HEK293 (cell line): ENCODE measurements around the gene CCR3.

Experiments used
- CTCF ChIA-PET: fragments of 350-600 bp; formaldehyde crosslinking; extraction: SDS; loops from one replicate; lab custom pipeline; 2021; ENCODE audit warnings: antibody characterized with exemption; lab: Yijun Ruan, JAX
- POLR2A ChIA-PET: fragments of 300-600 bp; formaldehyde crosslinking; extraction: SDS; loops from one replicate; lab custom pipeline; 2020; ENCODE audit warnings: antibody characterized with exemption, inconsistent platforms; lab: Yijun Ruan, JAX
- H3K27ac ChIP-seq: fragments of 200-500 bp; sonication (Bioruptor generic); 2 replicates; pipeline ENCODE4 v1.5.1; 2014; ENCODE audit warnings: low read depth, low read length, control low read depth, inconsistent platforms; ENCODE audit errors: extremely low read depth
- H3K36me3 ChIP-seq, 2 experiments: fragments of 200-500 bp in 1 of 2; sonication (Bioruptor generic) in 1 of 2; 1 replicate in 1 of 2; 2 replicates in 1 of 2; pipeline ENCODE4 v1.5.1; 2014 to 2017; ENCODE audit warnings: inconsistent platforms in 2 of 2, low read length in 2 of 2; ENCODE audit not compliant: control insufficient read depth in 2 of 2, insufficient read depth in 1 of 2
- H3K4me1 ChIP-seq: fragments of 200-500 bp; sonication (Bioruptor generic); 2 replicates; pipeline ENCODE4 v1.5.1; 2014; ENCODE audit warnings: mild to moderate bottlenecking, low read length, inconsistent platforms; ENCODE audit not compliant: control insufficient read depth, insufficient read depth
- H3K4me3 ChIP-seq: 2 replicates; pipeline ENCODE4 v1.5.1; 2011; ENCODE audit warnings: low read depth, mild to moderate bottlenecking, control low read depth, low read length, moderate library complexity
- H3K9me3 ChIP-seq: fragments of 200-500 bp; sonication (Bioruptor generic); 2 replicates; pipeline ENCODE4 v1.5.1; 2014; ENCODE audit warnings: low read depth, low read length, inconsistent platforms; ENCODE audit not compliant: control insufficient read depth, insufficient read depth
- EGR2 ChIP-seq: fragments of 450-650 bp; formaldehyde crosslinking; IDR thresholded peaks from 2 replicates; pipeline ENCODE4 v1.5.1; 2016; ENCODE audit warnings: low read depth, missing biosample characterization, missing genetic modification characterization
- GLIS1 ChIP-seq: fragments of 450-650 bp; formaldehyde crosslinking; IDR thresholded peaks from 2 replicates; pipeline ENCODE4 v1.5.1; 2016; ENCODE audit warnings: missing biosample characterization, missing genetic modification characterization
- KLF17 ChIP-seq: fragments of 450-650 bp; formaldehyde crosslinking; IDR thresholded peaks from 2 replicates; pipeline ENCODE4 v1.5.1; 2016; ENCODE audit warnings: missing biosample characterization, missing genetic modification characterization
- KLF7 ChIP-seq: fragments of 450-650 bp; formaldehyde crosslinking; IDR thresholded peaks from 2 replicates; pipeline ENCODE4 v1.5.1; 2016; ENCODE audit warnings: missing biosample characterization, missing genetic modification characterization, borderline replicate concordance
- SCRT2 ChIP-seq: fragments of 450-650 bp; formaldehyde crosslinking; IDR thresholded peaks from 2 replicates; pipeline ENCODE4 v1.5.1; 2016; ENCODE audit warnings: missing biosample characterization, missing genetic modification characterization
- SP3 ChIP-seq: fragments of 450-650 bp; formaldehyde crosslinking; IDR thresholded peaks from 2 replicates; pipeline ENCODE4 v1.5.1; 2016; ENCODE audit warnings: missing biosample characterization, missing genetic modification characterization
- TCF7L2 ChIP-seq: IDR thresholded peaks from 2 replicates; pipeline ENCODE4 v1.6.1; 2011; ENCODE audit warnings: low read depth, mild to moderate bottlenecking, inconsistent platforms, low read length, moderate library complexity, borderline replicate concordance
- ZBTB17 ChIP-seq: fragments of 450-650 bp; formaldehyde crosslinking; IDR thresholded peaks from 2 replicates; pipeline ENCODE4 v1.5.1; 2016; ENCODE audit warnings: missing biosample characterization, missing genetic modification characterization
- ZNF138 ChIP-seq: fragments of 450-650 bp; formaldehyde crosslinking; IDR thresholded peaks from 2 replicates; pipeline ENCODE4 v1.5.1; 2016; ENCODE audit warnings: missing biosample characterization, missing genetic modification characterization, borderline replicate concordance
- ZNF16 ChIP-seq: fragments of 450-650 bp; formaldehyde crosslinking; IDR thresholded peaks from 2 replicates; pipeline ENCODE4 v1.5.1; 2016; ENCODE audit warnings: low read depth, missing biosample characterization, missing genetic modification characterization
- ZNF18 ChIP-seq: fragments of 450-650 bp; formaldehyde crosslinking; IDR thresholded peaks from 2 replicates; pipeline ENCODE4 v1.5.1; 2016; ENCODE audit warnings: missing biosample characterization, missing genetic modification characterization
- ZNF248 ChIP-seq: fragments of 450-650 bp; formaldehyde crosslinking; IDR thresholded peaks from 2 replicates; pipeline ENCODE4 v1.5.1; 2017; ENCODE audit warnings: missing biosample characterization, missing genetic modification characterization
- ZNF426 ChIP-seq: fragments of 450-650 bp; formaldehyde crosslinking; IDR thresholded peaks from 2 replicates; pipeline ENCODE4 v1.5.1; 2017; ENCODE audit warnings: missing biosample characterization, missing genetic modification characterization, mild to moderate bottlenecking, inconsistent platforms, moderate library complexity
- ZNF501 ChIP-seq: fragments of 450-650 bp; formaldehyde crosslinking; IDR thresholded peaks from 2 replicates; pipeline ENCODE4 v1.5.1; 2016; ENCODE audit warnings: missing biosample characterization, missing genetic modification characterization
- ZNF521 ChIP-seq: fragments of 450-650 bp; formaldehyde crosslinking; IDR thresholded peaks from 2 replicates; pipeline ENCODE4 v1.5.1; 2017; ENCODE audit warnings: missing biosample characterization, mild to moderate bottlenecking, missing genetic modification characterization
- ZNF544 ChIP-seq: fragments of 450-650 bp; formaldehyde crosslinking; IDR thresholded peaks from 2 replicates; pipeline ENCODE4 v1.5.0; 2017; ENCODE audit warnings: missing biosample characterization, missing genetic modification characterization
- ZNF639 ChIP-seq: fragments of 450-650 bp; formaldehyde crosslinking; IDR thresholded peaks from 2 replicates; pipeline ENCODE4 v1.5.1; 2016; ENCODE audit warnings: missing biosample characterization, missing genetic modification characterization
- ZNF777 ChIP-seq: fragments of 450-650 bp; formaldehyde crosslinking; IDR thresholded peaks from 2 replicates; pipeline ENCODE4 v1.5.1; 2017; ENCODE audit warnings: missing biosample characterization, missing genetic modification characterization, borderline replicate concordance
- ZSCAN5A ChIP-seq: fragments of 450-650 bp; formaldehyde crosslinking; IDR thresholded peaks from 2 replicates; pipeline ENCODE4 v1.5.1; 2016; ENCODE audit warnings: missing biosample characterization, missing genetic modification characterization
- TF ChIP-seq, protein P1 (sequence below): fragments of 450-650 bp; formaldehyde crosslinking; IDR thresholded peaks from 2 replicates; pipeline ENCODE4 v1.5.1; 2017; ENCODE audit warnings: missing biosample characterization, missing genetic modification characterization
- TF ChIP-seq, protein P2 (sequence below): IDR thresholded peaks from 2 replicates; pipeline ENCODE4 v1.6.1; 2011; ENCODE audit warnings: mild to moderate bottlenecking, low read depth, low read length, borderline replicate concordance

The CCR3 gene

GRCh38 chr3:46300461-46300789, 58.2 kb downstream of the CCR3 start:
- H3K9me3 ChIP-seq = no peaks in the 10 kb centered on the region
- ChIA-PET CTCF (no interaction called here), POLR2A (no interaction called here)
- H3K4me3 ChIP-seq = no peak overlapping the region
- H3K27ac ChIP-seq = no peak overlapping the region
- TF ChIP-seq ZNF16 (tag by site-specific recombination) (no peak), ZNF777 (no peak), ZNF426 (tag by site-specific recombination) (no peak), ZSCAN5A (tag by site-specific recombination) (no peak), ZNF18 (tag by site-specific recombination) (no peak), ZNF639 (tag by site-specific recombination) (no peak), ZNF501 (tag by site-specific recombination) (no peak), SCRT2 (no peak), ZNF138 (tag by site-specific recombination) (no peak), ZBTB17 (no peak)
- TF ChIP-seq, protein P1, sequence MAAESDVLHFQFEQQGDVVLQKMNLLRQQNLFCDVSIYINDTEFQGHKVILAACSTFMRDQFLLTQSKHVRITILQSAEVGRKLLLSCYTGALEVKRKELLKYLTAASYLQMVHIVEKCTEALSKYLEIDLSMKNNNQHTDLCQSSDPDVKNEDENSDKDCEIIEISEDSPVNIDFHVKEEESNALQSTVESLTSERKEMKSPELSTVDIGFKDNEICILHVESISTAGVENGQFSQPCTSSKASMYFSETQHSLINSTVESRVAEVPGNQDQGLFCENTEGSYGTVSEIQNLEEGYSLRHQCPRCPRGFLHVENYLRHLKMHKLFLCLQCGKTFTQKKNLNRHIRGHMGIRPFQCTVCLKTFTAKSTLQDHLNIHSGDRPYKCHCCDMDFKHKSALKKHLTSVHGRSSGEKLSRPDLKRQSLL (tag by site-specific recombination) = no peak
- H3K4me1 ChIP-seq = no peaks in the 10 kb centered on the region
- no peaks in the 10 kb centered on the region for H3K36me3 ChIP-seq

DNA sequence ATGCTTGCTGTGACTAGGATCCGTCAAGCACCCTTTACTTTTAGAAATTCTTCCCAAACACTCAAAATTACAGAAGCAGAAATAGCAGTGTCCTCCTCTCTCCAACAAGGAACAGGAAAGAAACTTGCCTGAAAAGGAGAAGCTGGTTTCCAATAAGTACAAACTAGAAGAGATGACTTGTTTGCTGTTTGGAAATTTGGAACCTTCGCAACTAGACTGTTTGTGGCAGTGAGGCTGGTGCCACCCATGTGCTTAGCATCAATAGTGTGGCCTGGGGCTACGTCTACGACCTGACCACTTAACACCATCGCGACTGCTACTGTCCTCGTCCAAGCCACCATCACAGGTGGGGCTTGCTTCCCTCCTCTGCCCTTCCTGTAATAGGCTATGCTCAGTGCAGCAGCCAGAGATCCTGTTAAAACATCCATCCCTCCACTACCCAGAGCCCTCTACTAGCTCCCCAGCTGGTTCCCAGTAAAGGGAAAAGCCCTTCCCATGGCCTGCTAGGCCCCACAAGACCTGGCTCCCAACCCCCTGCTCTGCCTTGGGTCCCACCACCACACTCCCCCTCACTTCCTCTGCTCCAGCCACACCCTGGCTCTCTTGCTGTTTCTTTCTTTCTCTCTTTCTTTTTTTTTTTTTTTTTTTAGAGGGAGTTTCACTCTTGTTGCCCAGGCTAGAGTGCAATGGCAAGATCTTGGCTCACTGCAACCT, 59.0 kb downstream of the CCR3 start:
- H3K4me3 ChIP-seq = no peak overlapping the region
- ChIA-PET CTCF (no interaction called here), POLR2A (no interaction called here)
- no peak overlapping the region for H3K27ac ChIP-seq
- H3K4me1 ChIP-seq = no peaks in the 10 kb centered on the region
- TF ChIP-seq ZNF248 = no peak
- no peak for TF ChIP-seq GLIS1
- TF ChIP-seq TCF7L2 = no peak
- TF ChIP-seq ZNF544 (tag by site-specific recombination) = no peak
- TF ChIP-seq ZNF521 = no peak
- TF ChIP-seq EGR2 (tag by site-specific recombination) = no peak
- no peak for TF ChIP-seq SP3
- TF ChIP-seq, protein P2, sequence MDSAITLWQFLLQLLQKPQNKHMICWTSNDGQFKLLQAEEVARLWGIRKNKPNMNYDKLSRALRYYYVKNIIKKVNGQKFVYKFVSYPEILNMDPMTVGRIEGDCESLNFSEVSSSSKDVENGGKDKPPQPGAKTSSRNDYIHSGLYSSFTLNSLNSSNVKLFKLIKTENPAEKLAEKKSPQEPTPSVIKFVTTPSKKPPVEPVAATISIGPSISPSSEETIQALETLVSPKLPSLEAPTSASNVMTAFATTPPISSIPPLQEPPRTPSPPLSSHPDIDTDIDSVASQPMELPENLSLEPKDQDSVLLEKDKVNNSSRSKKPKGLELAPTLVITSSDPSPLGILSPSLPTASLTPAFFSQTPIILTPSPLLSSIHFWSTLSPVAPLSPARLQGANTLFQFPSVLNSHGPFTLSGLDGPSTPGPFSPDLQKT = no peak
- no peak for TF ChIP-seq KLF7 (tag by site-specific recombination)
- TF ChIP-seq, protein P1 (tag by site-specific recombination) = no peak
- TF ChIP-seq KLF17 (tag by site-specific recombination) = no peak
- H3K9me3 ChIP-seq = no peaks in the 10 kb centered on the region
- H3K36me3 ChIP-seq = no peaks in the 10 kb centered on the region
